ENCODE data around the gene EBP. TPM values are rescaled to one million over a fixed set of nuclear protein-coding genes. Genes with fewer than 3 reads are reported as not detected.

The EBP gene
- total RNA-seq, 2 experiments from 2014 or later: 38.1 to 41.1 TPM

DNA sequence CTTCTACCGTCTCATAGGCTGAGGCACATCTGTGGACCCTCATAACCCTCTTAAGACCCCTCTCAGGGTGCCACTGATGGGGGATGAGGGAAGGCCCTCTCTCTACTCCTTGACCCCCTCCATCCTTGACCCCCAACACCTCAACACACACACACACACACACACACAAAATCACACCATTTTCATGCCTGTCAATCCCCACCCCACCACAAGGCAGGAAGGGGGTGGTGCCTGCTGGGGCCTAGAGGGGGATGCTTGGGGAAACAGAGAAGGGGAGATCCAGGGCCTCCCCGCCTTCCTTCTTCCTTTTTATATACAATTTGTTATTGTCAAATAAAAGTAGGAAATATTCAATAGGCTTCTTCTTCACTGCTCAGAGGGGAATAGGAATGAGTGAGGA is 1.2 kb upstream of the EBP start:
- Mint-ChIP-seq H3K4me3 (peak overlapping the region; percentile 92), H3K36me3 (ENCODE audit: low read depth) (peaks cover 22% of the 10 kb centered on the region), H3K4me1 (ENCODE audit: low read depth) (peaks cover 32% of the 10 kb centered on the region), H3K27ac (peak overlapping the region; percentile 89), H3K27me3 (no peaks in the 10 kb centered on the region), H3K9me3 (no peaks in the 10 kb centered on the region)
- peaks cover 9% of the 10 kb centered on the region for H3K36me3 ChIP-seq (ENCODE audit: insufficient read depth, low read length)
- H3K27me3 ChIP-seq (ENCODE audit: control insufficient read depth in 1 of 2, insufficient read depth in 2 of 2, low read length in 2 of 2): no peaks in the 10 kb centered on the region
- TF ChIP-seq, protein P1, sequence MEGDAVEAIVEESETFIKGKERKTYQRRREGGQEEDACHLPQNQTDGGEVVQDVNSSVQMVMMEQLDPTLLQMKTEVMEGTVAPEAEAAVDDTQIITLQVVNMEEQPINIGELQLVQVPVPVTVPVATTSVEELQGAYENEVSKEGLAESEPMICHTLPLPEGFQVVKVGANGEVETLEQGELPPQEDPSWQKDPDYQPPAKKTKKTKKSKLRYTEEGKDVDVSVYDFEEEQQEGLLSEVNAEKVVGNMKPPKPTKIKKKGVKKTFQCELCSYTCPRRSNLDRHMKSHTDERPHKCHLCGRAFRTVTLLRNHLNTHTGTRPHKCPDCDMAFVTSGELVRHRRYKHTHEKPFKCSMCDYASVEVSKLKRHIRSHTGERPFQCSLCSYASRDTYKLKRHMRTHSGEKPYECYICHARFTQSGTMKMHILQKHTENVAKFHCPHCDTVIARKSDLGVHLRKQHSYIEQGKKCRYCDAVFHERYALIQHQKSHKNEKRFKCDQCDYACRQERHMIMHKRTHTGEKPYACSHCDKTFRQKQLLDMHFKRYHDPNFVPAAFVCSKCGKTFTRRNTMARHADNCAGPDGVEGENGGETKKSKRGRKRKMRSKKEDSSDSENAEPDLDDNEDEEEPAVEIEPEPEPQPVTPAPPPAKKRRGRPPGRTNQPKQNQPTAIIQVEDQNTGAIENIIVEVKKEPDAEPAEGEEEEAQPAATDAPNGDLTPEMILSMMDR (IDR thresholded peaks at IDR 0.05): no peak
- peak in 2 of 14 experiments; percentile 23 to 42 for DNase-seq
- ChIA-PET POLR2A (interaction anchor here (1.7 to 2.0 kb wide), 2 partner anchors 19 to 54 kb away, joined by 6 to 7 read pairs; partner anchors contain the start of genes RBM3 and TBC1D25), CTCF (no interaction called here)
- no peak for ATAC-seq (ENCODE audit: poor library complexity)
- H3K27ac ChIP-seq (ENCODE audit: low read depth in 1 of 2, low read length in 2 of 2): peak overlapping the region; percentile 65
- no peak overlapping the region for H3K4me3 ChIP-seq (ENCODE audit: low read length)
- intact Hi-C loops (cut with DNase I, micrococcal nuclease): loop anchor here (5.0 kb wide), 3 partner anchors 43 to 77 kb away; partner anchors contain the start of genes FTSJ1 (in 2 of the 2), RBM3 (in 1 of the 2) and WDR13 (in 1 of the 2)
- H3K9me3 ChIP-seq (ENCODE audit: control insufficient read depth in 1 of 2, insufficient read depth in 1 of 2, low read length in 2 of 2): no peaks in the 10 kb centered on the region
- H3K4me1 ChIP-seq (ENCODE audit: insufficient read depth, low read length): peaks cover 41% of the 10 kb centered on the region

DNA sequence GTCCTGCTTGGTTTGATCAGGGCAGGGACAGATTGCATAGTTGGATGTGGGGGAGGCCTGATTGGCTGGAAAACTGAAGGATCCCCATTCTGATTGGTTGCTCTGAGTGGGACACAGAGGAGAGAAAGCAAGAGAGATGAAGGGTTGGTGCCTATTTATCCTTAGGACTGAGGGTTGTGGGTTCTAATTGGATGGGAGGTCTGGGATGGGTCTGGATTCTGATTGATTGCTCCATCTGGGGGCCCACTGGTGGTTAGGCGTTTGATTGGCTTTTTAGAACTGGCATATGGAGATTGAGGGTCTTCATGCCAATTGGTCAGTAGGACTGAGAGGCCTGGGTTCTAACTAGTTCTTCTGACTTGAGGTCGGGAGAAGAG is 644 bp upstream of the EBP start:
- POLR2A ChIA-PET: interaction anchor here (1.7 to 2.0 kb wide), 2 partner anchors 19 to 53 kb away, joined by 6 to 7 read pairs; partner anchors contain the start of genes RBM3 and TBC1D25
- H3K27me3 Mint-ChIP-seq: no peaks in the 10 kb centered on the region
- H3K27ac Mint-ChIP-seq: peak overlapping the region; percentile 89
- peaks cover 5% of the 10 kb centered on the region for H3K36me3 ChIP-seq (ENCODE audit: insufficient read depth, low read length)
- H3K9me3 Mint-ChIP-seq: no peaks in the 10 kb centered on the region
- intact Hi-C loops (cut with DNase I, micrococcal nuclease): loop anchor here (1.0 to 5.0 kb wide), 4 partner anchors 18 to 76 kb away; partner anchors contain the start of genes FTSJ1 (in 2 of the 2), RBM3 (in 1 of the 2), TBC1D25 (in 1 of the 2) and WDR13 (in 1 of the 2)
- CTCF ChIA-PET: interaction anchor here (2.8 kb wide), 1 partner anchor 19 kb away, joined by 9 read pairs; the partner anchor contains the start of gene TBC1D25
- peak overlapping the region; percentile 92 for H3K4me3 Mint-ChIP-seq
- H3K27ac ChIP-seq (ENCODE audit: low read depth in 1 of 2, low read length in 2 of 2): peak overlapping the region; percentile 65
- TF ChIP-seq, protein P1 (IDR thresholded peaks at IDR 0.05): no peak
- peak overlapping the region; percentile 76 for H3K4me3 ChIP-seq (ENCODE audit: low read length)
- no peak for ATAC-seq (ENCODE audit: poor library complexity)
- H3K9me3 ChIP-seq (ENCODE audit: control insufficient read depth in 1 of 2, insufficient read depth in 1 of 2, low read length in 2 of 2): no peaks in the 10 kb centered on the region
- H3K4me1 Mint-ChIP-seq (ENCODE audit: low read depth): peaks cover 32% of the 10 kb centered on the region
- DNase-seq: peak in 2 of 14 experiments; percentile 5 to 14
- H3K27me3 ChIP-seq (ENCODE audit: control insufficient read depth in 1 of 2, insufficient read depth in 2 of 2, low read length in 2 of 2): no peaks in the 10 kb centered on the region
- H3K36me3 Mint-ChIP-seq (ENCODE audit: low read depth): peaks cover 22% of the 10 kb centered on the region
- peaks cover 41% of the 10 kb centered on the region for H3K4me1 ChIP-seq (ENCODE audit: insufficient read depth, low read length)

- Histone ChIP-seq H3K27me3 (ENCODE audit: control insufficient read depth in 1 of 2, insufficient read depth in 2 of 2, low read length in 2 of 2) (no peaks in the 10 kb centered on the region), H3K9me3 (ENCODE audit: control insufficient read depth in 1 of 2, insufficient read depth in 1 of 2, low read length in 2 of 2) (no peaks in the 10 kb centered on the region), H3K27ac (ENCODE audit: low read depth in 1 of 2, low read length in 2 of 2) (peak overlapping the region in 1 of 2 donors; percentile 65), H3K36me3 (ENCODE audit: insufficient read depth, low read length) (peaks cover 14% of the 10 kb centered on the region), H3K4me3 (ENCODE audit: low read length) (peak overlapping the region; percentile 76), H3K4me1 (ENCODE audit: insufficient read depth, low read length) (peaks cover 35% of the 10 kb centered on the region)
- ATAC-seq (ENCODE audit: poor library complexity) (no peak), DNase-seq (no peak)
- H3K4me1 Mint-ChIP-seq (ENCODE audit: low read depth): peaks cover 36% of the 10 kb centered on the region
- TF ChIP-seq, protein P1 (IDR thresholded peaks at IDR 0.05): no peak
- H3K36me3 Mint-ChIP-seq (ENCODE audit: low read depth): peaks cover 27% of the 10 kb centered on the region
- H3K27me3 Mint-ChIP-seq: no peaks in the 10 kb centered on the region
- H3K27ac Mint-ChIP-seq: peak overlapping the region; percentile 89
- ChIA-PET POLR2A (interaction anchor here (0.6 to 1.6 kb wide), 6 partner anchors 14 to 501 kb away, joined by 3 to 18 read pairs (median 3); partner anchors contain the start of genes TBC1D25 and ZNF630), CTCF (interaction anchor here (2.8 kb wide), 1 partner anchor 17 kb away, joined by 9 read pairs; the partner anchor contains the start of gene TBC1D25)
- peak overlapping the region; percentile 92 for H3K4me3 Mint-ChIP-seq
- intact Hi-C loops (cut with DNase I, micrococcal nuclease): loop anchor here (2.0 to 5.0 kb wide), 4 partner anchors 17 to 75 kb away; partner anchors contain the start of genes FTSJ1 (in 2 of the 2), RBM3 (in 1 of the 2), TBC1D25 (in 1 of the 2) and WDR13 (in 1 of the 2)
- no peaks in the 10 kb centered on the region for H3K9me3 Mint-ChIP-seq
Measured at GRCh38 chrX:48522291-48522690, 683 bp downstream of the EBP start.

Measured in CD4-positive, alpha-beta T cell (primary cell).